Measurements from ENCODE around the gene RALGDS.

Gene RALGDS

GRCh38 chr9:133055788-133056420 is 65.1 kb downstream of the RALGDS start:
- Mint-ChIP-seq H3K27me3 (ENCODE audit: low read depth) (no peaks in the 10 kb centered on the region), H3K4me1 (ENCODE audit: low read depth) (peaks cover 40% of the 10 kb centered on the region), H3K27ac (peak overlapping the region; percentile 67), H3K36me3 (ENCODE audit: low read depth) (peaks cover 56% of the 10 kb centered on the region), H3K9me3 (no peaks in the 10 kb centered on the region), H3K4me3 (no peak overlapping the region)
- DNase-seq (ENCODE audit: low spot score): no peak

GRCh38 chr9:133054966-133055365 is 66.1 kb downstream of the RALGDS start:
- Mint-ChIP-seq H3K4me1 (ENCODE audit: low read depth) (peaks cover 34% of the 10 kb centered on the region), H3K27ac (no peak overlapping the region), H3K9me3 (no peaks in the 10 kb centered on the region), H3K4me3 (no peak overlapping the region), H3K27me3 (ENCODE audit: low read depth) (no peaks in the 10 kb centered on the region), H3K36me3 (ENCODE audit: low read depth) (peaks cover 59% of the 10 kb centered on the region)
- DNase-seq (ENCODE audit: low spot score): no peak

GRCh38 chr9:133054194-133054890 is 66.7 kb downstream of the RALGDS start:
- Mint-ChIP-seq H3K27ac (peak overlapping the region; percentile 31), H3K9me3 (no peaks in the 10 kb centered on the region), H3K36me3 (ENCODE audit: low read depth) (peaks cover 63% of the 10 kb centered on the region), H3K27me3 (ENCODE audit: low read depth) (no peaks in the 10 kb centered on the region), H3K4me3 (no peak overlapping the region), H3K4me1 (ENCODE audit: low read depth) (peaks cover 28% of the 10 kb centered on the region)
- DNase-seq (ENCODE audit: low spot score): no peak

GRCh38 chr9:133051966-133052539 is 69.0 kb downstream of the RALGDS start:
- Mint-ChIP-seq H3K4me1 (ENCODE audit: low read depth) (peaks cover 10% of the 10 kb centered on the region), H3K9me3 (no peaks in the 10 kb centered on the region), H3K27me3 (ENCODE audit: low read depth) (no peaks in the 10 kb centered on the region), H3K27ac (no peak overlapping the region), H3K4me3 (no peak overlapping the region), H3K36me3 (ENCODE audit: low read depth) (peaks cover 47% of the 10 kb centered on the region)
- no peak for DNase-seq (ENCODE audit: low spot score)

GRCh38 chr9:133051281-133051900 is 69.6 kb downstream of the RALGDS start:
- no peak overlapping the region for H3K27ac Mint-ChIP-seq
- no peaks in the 10 kb centered on the region for H3K27me3 Mint-ChIP-seq (ENCODE audit: low read depth)
- H3K4me3 Mint-ChIP-seq: no peak overlapping the region
- peaks cover 6% of the 10 kb centered on the region for H3K4me1 Mint-ChIP-seq (ENCODE audit: low read depth)
- H3K36me3 Mint-ChIP-seq (ENCODE audit: low read depth): peaks cover 46% of the 10 kb centered on the region
- no peak for DNase-seq (ENCODE audit: low spot score)
- H3K9me3 Mint-ChIP-seq: no peaks in the 10 kb centered on the region

GRCh38 chr9:133050781-133051180 is 70.3 kb downstream of the RALGDS start:
- Mint-ChIP-seq H3K4me1 (ENCODE audit: low read depth) (peaks cover under 1% of the 10 kb centered on the region), H3K27me3 (ENCODE audit: low read depth) (no peaks in the 10 kb centered on the region), H3K9me3 (no peaks in the 10 kb centered on the region), H3K27ac (no peak overlapping the region), H3K36me3 (ENCODE audit: low read depth) (peaks cover 46% of the 10 kb centered on the region), H3K4me3 (no peak overlapping the region)
- DNase-seq (ENCODE audit: low spot score): no peak

GRCh38 chr9:133050142-133050541 is 70.9 kb downstream of the RALGDS start:
- H3K4me1 Mint-ChIP-seq (ENCODE audit: low read depth): no peaks in the 10 kb centered on the region
- no peak for DNase-seq (ENCODE audit: low spot score)
- no peaks in the 10 kb centered on the region for H3K9me3 Mint-ChIP-seq
- no peak overlapping the region for H3K27ac Mint-ChIP-seq
- peaks cover 45% of the 10 kb centered on the region for H3K36me3 Mint-ChIP-seq (ENCODE audit: low read depth)
- H3K27me3 Mint-ChIP-seq (ENCODE audit: low read depth): no peaks in the 10 kb centered on the region
- H3K4me3 Mint-ChIP-seq: no peak overlapping the region

- peak overlapping the region; percentile 20 for H3K27ac Mint-ChIP-seq
- no peaks in the 10 kb centered on the region for H3K4me1 Mint-ChIP-seq (ENCODE audit: low read depth)
- H3K4me3 Mint-ChIP-seq: no peak overlapping the region
- DNase-seq (ENCODE audit: low spot score): no peak
- no peaks in the 10 kb centered on the region for H3K9me3 Mint-ChIP-seq
- no peaks in the 10 kb centered on the region for H3K27me3 Mint-ChIP-seq (ENCODE audit: low read depth)
- peaks cover 45% of the 10 kb centered on the region for H3K36me3 Mint-ChIP-seq (ENCODE audit: low read depth)
Measured at GRCh38 chr9:133049043-133049442, 72.0 kb downstream of the RALGDS start.

- no peaks in the 10 kb centered on the region for H3K27me3 Mint-ChIP-seq (ENCODE audit: low read depth)
- H3K4me1 Mint-ChIP-seq (ENCODE audit: low read depth): no peaks in the 10 kb centered on the region
- DNase-seq (ENCODE audit: low spot score): peak; percentile 14
- H3K9me3 Mint-ChIP-seq: no peaks in the 10 kb centered on the region
- H3K36me3 Mint-ChIP-seq (ENCODE audit: low read depth): peaks cover 44% of the 10 kb centered on the region
- no peak overlapping the region for H3K4me3 Mint-ChIP-seq
- H3K27ac Mint-ChIP-seq: no peak overlapping the region
Measured at GRCh38 chr9:133048595-133048994, 72.4 kb downstream of the RALGDS start.
